DMS153 (cell line): ENCODE measurements around the gene LGI4.

Source experiments
- DNase-seq: peaks from one replicate; lab custom pipeline; 2025; lab: John Stamatoyannopoulos, UW

LGI4 gene

DNA sequence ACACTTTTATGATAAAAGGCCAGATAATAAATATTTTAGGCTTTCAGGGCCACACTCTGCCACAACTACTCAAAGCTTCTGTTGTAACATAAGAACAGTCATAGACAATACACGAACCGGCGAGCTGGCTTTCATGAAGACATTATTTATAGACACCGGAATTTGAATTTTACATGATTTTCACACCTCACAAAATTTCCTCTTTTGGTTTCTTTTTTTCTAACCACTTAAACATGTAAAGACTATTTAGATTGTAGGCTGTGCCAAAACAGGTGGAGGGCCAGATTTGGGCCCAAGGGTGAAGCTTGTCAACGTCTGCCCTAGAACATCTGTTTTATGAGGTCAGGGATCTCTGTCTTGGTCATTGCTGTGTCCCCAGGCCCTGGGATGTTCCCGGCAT is 48.9 kb downstream of the LGI4 start:
- DNase-seq: no peak

DNA sequence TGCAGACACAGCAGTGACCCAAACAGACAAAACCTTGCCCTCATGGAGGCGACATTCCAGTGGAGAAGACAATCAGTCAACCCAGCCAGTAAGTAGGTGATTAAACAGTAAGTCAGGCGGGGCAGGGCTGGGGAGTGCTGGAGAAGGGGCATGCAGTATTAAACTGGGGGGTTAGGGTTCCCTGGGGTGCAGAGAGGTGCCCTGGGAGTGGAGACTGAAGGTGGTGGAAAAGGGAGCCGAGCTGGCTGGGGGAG is 50.4 kb downstream of the LGI4 start:
- no peak for DNase-seq

DNA sequence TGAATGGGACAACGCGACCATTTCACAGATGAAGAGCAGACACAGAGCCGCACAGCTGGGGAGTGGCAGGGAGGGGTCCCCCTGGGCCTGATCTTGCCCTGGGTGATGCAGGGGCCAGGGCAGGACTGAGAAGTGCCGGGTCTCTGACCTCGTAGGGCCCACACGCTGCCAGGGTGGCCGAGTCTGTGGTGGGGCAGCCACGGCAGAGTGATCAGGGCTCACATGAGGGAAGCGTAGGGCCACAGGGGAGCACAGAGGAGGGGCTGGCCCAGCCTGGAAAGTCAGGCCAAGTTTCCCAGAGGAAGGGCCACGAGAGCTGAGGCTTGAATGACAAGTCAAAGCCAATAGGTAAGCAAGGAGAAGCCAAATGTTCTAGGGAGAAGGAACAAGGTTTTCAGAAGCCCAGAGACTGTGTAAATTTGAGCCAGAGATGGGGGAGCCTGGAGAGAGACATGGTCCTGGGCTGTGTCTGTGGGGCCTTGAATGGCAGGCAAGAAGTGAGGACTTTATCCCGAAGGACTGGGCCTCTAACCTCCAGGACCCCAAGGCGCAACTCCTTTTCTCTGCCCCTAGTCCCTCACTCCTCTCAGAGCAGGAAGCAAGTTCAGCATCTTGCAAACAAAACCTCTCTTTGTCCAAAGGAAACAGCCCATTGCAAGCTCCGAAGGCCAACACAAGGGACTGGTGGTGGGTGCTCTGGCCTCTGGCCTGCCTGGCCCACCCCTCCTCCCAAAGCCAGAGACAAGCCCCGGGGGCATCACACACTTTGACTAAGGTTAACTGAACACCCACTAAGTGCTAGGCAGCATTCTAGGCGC is 51.0 kb downstream of the LGI4 start:
- no peak for DNase-seq

DNA sequence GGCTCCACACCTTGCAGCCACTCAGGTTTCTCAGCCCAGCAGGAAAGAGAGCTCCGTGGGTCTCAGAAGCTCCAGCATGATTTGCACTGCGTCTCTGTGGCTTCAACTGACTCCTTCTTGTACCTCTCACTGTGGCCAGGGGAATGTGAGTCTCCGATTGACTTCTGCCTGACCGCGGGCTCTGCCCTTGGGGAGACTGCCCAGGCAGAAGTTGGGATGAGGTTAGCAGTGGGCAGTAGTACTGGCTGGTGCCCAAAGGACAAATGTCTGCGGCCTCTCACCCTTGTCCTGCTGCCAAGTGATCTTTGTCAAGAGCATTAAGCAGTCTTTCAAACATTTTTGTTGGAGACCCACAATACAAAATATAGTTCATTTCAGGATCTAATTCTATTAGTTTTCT is 53.7 kb downstream of the LGI4 start:
- no peak for DNase-seq

DNA sequence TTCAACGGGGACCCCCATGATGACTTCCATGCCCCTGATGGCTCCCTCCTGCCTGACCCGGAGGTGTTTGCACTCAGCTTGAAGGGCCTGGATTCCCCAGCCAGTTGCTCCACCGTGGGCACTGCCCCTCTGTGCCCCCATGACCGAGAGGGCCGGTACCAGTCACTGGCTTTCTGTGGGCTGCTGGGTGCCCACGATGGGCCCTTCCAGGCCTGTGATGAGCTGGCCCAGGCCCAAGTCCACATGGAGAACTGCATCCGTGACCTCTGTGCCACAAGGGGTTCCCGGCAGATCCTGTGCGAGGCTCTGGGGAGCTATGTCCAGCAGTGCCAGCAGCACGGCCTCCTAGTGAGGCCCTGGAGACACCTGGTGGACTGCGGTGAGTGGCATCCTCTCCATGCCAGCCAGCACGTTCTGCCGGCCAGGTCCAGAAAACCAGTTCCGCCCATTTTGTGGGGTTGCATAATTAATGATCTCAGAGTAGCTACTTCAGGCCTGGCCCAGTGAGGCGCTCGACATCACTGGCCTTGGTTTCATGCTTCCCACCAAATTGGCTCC is 54.2 kb downstream of the LGI4 start:
- DNase-seq: no peak

DNA sequence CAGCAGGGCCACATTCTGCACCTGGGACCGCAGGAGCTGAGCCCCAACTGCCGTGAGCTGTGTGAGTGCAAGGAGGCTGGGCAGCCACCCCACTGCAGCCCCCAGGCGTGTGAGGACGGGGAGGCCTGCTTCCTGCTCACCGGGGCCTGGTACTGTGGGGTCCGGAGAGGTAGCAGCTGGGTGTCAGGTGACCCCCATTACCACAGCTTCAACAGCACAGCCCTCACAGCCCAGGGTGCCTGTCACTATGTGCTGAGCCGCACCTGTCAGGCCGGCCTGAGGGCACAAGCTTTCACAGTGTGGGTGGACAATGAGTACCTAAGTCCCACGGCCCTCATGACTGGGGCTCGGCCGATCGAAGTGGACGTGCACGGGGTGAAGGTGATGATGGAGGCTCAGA is 55.0 kb downstream of the LGI4 start:
- DNase-seq: no peak

DNA sequence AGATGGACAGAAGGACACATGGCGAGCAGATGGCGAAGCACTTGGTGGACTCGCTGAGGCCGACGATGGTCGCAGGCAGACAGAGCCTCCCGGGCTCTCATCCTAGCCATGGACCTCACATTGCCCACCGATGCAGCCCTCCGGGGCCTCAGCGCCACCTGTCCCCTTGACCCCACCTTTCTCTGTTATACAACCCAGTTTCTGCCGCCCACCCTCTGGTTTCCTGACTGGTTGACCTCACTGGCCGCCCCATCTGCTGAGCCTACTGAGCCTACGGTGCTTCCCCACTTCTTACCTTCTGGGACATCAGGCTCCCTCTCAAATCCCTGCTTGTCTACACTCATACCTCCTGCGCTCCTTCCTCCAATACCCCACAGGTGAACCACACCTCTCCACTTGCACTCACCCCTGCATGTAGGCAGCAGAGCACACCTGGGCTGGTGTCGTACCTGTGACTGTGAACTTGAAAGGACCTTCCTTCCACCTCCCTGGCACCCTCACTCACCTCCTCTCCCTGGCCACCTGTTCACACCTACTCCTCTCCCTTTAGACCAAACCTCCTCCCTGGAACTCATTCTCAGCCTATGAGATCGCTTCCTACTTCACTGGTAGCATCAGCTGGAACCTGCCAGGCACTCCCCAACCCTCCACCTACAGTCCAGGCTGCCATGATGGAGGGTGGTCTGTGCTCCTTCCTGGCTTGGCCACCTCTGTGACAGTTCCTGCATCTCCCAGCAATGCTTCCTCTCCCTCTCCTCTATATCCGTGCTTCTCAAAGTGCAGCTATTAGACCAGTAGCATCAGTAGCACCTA is 57.2 kb downstream of the LGI4 start:
- DNase-seq: no peak

DNA sequence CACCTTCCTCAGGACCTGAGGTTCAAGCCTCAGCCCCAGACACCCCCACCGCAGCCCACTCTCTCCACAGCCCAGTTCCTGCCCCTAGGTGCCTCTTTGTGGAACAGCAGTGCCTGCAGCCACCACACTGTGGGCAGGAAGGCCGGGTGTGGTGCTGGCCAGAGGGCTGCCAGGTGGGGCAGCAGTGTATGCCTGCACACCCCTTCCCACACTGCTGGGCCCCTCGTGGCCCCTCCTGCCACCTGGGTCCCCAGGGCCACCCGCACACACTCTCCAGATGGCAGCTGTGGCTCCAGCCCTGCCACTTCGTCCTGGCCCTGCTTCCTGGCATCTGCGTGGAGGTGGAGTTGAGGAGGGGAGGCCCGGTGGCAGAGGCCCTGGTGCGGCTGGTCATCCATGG is 58.2 kb downstream of the LGI4 start:
- no peak for DNase-seq

DNA sequence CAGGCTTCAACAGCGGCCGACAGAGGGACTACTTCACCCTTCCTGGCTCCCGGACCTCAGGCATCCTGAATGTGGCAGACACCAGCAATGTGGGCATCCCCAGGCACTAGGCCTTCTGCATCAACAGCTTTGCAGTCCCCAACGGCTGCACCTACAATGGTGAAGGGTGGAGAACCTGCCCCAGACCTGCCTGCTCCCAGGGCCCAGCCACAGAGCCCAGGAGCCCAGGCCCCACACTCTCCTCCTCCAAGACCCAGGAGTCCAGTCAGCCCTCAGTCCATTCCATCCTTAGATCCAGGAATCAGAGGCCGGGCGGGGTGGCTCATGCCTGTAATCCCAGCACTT is 58.9 kb downstream of the LGI4 start:
- DNase-seq: no peak

DNA sequence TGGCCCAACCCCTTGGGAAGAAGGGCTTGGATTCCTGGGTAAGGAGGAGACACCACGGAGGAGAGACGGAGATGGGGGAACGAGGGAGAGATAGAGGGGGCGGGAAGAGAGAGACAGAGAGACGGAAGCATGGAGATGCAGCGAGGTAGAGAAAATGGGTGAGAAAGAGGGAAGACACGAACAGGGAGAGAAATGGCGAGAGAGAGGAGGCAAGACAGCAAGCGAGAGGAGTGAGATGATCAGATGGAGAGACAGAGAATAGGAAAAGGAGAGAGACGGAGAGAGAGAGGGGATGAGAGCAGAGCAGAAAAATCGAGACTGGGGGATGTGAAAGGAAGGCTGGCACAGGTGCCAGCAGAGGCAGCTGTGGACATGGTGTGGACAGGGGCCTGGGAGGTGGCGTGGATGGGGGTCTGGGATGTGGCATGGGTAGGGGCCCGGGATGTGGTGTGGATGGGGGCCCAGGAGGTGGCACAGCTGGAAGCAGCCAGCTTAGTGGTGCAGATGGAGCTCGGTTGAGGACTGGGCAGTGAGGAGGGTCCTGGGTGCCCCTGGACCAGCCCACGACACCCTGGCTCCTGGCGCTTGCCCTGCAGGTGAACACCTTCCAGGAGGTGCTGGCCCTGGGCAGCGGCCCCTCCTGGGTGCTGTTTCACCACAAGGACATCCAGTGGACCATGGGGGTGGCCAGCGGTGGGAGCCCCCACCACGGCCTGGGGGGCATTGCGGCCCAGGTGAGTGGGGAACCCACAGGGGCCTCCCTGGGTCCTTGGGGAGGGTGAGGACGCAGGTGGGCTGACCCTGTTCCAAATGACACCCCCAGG is 59.4 kb downstream of the LGI4 start:
- no peak for DNase-seq
